ENCODE measurements around the gene SCYL3.

Gene SCYL3

DNA sequence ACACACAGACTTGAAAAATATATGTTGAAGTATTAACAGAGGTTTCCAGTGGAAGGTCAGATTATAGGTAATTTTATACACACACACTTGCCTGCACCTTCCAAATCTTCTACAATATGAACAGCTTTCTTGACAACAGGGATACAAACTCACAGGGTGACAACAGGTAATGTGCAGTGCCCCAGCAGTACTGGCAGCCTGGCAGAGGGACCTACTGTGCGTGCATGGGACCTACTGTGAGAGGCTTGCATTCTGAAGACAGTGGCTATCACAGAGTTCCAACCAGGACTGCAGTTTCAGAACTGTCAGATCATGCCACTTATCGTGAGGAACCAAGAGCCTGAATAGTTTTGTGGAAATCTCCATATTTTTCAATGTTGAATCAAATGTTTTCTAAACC lies 3.8 kb downstream of the SCYL3 start:
- no peak overlapping the region for H3K27ac ChIP-seq (ENCODE audit: low read depth, low read length)
- no peak overlapping the region for H3K9ac ChIP-seq (ENCODE audit: low read length)
- H3F3A ChIP-seq (ENCODE audit: insufficient read depth), result no peaks in the 10 kb centered on the region
- no peak overlapping the region for H3K4me3 ChIP-seq (ENCODE audit: insufficient read depth, low read length, poor library complexity, severe bottlenecking)
- H2AFZ ChIP-seq (ENCODE audit: low read depth, low read length, severe bottlenecking), result no peak overlapping the region
- no peak overlapping the region for H3K4me2 ChIP-seq (ENCODE audit: low read depth, low read length, poor library complexity, severe bottlenecking)
- no peak for TF ChIP-seq EZH2phosphoT487 (conservative IDR thresholded peaks at IDR 0.05; ENCODE audit: low read length)
- TF ChIP-seq, protein P1, sequence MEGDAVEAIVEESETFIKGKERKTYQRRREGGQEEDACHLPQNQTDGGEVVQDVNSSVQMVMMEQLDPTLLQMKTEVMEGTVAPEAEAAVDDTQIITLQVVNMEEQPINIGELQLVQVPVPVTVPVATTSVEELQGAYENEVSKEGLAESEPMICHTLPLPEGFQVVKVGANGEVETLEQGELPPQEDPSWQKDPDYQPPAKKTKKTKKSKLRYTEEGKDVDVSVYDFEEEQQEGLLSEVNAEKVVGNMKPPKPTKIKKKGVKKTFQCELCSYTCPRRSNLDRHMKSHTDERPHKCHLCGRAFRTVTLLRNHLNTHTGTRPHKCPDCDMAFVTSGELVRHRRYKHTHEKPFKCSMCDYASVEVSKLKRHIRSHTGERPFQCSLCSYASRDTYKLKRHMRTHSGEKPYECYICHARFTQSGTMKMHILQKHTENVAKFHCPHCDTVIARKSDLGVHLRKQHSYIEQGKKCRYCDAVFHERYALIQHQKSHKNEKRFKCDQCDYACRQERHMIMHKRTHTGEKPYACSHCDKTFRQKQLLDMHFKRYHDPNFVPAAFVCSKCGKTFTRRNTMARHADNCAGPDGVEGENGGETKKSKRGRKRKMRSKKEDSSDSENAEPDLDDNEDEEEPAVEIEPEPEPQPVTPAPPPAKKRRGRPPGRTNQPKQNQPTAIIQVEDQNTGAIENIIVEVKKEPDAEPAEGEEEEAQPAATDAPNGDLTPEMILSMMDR (IDR thresholded peaks at IDR 0.05; ENCODE audit: insufficient read depth, low read length, poor library complexity, severe bottlenecking), result no peak
- H3K36me3 ChIP-seq (ENCODE audit: low read length), result peaks cover 19% of the 10 kb centered on the region; the same call in 1 of the 2 replicates
- no peaks in the 10 kb centered on the region for H3K27me3 ChIP-seq (ENCODE audit: low read length)
- no peaks in the 10 kb centered on the region for H3K9me2 ChIP-seq (replicated peaks; ENCODE audit: insufficient read depth, low read length)
- peaks cover 41% of the 10 kb centered on the region for H3K79me2 ChIP-seq (ENCODE audit: insufficient read depth, low read length)
- no peaks in the 10 kb centered on the region for H3K9me3 ChIP-seq (ENCODE audit: insufficient read depth, low read length)
- H4K20me1 ChIP-seq (ENCODE audit: low read depth, low read length), result peaks cover 8% of the 10 kb centered on the region; the same call in 1 of the 2 replicates

DNA sequence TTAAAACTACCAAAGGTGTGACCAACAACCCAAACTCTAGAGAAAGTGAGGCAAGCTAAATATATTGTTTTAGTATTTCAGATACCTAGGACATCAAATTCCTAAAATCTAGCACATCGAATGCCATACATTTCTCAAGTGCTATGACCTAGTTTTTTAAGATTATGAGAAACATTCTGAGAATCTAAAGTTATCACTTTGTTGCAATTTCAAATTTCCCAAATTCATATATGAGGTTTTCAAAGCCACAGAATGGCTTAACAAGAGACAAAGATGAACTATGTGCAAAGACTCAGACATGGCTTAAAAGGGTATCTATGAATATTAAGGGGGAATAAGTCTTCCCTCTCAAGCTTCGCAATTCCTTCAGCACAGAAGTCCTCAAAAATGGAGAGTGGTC lies 6.8 kb downstream of the SCYL3 start:
- Histone ChIP-seq H3F3A (ENCODE audit: insufficient read depth) (no peaks in the 10 kb centered on the region), H3K4me3 (ENCODE audit: insufficient read depth, low read length, poor library complexity, severe bottlenecking) (no peak overlapping the region), H3K9me2 (replicated peaks; ENCODE audit: insufficient read depth, low read length) (no peaks in the 10 kb centered on the region), H3K9ac (ENCODE audit: low read length) (no peak overlapping the region), H3K9me3 (ENCODE audit: insufficient read depth, low read length) (no peaks in the 10 kb centered on the region), H3K27me3 (ENCODE audit: low read length) (no peaks in the 10 kb centered on the region), H3K27ac (ENCODE audit: low read depth, low read length) (no peak overlapping the region), H3K4me2 (ENCODE audit: low read depth, low read length, poor library complexity, severe bottlenecking) (no peak overlapping the region), H4K20me1 (ENCODE audit: low read depth, low read length) (peaks cover under 1% of the 10 kb centered on the region; the same call in 1 of the 2 replicates), H3K36me3 (ENCODE audit: low read length) (peaks cover 19% of the 10 kb centered on the region; the same call in 1 of the 2 replicates), H3K79me2 (ENCODE audit: insufficient read depth, low read length) (peaks cover 28% of the 10 kb centered on the region), H2AFZ (ENCODE audit: low read depth, low read length, severe bottlenecking) (no peak overlapping the region)
- TF ChIP-seq EZH2phosphoT487 (conservative IDR thresholded peaks at IDR 0.05; ENCODE audit: low read length), result no peak

DNA sequence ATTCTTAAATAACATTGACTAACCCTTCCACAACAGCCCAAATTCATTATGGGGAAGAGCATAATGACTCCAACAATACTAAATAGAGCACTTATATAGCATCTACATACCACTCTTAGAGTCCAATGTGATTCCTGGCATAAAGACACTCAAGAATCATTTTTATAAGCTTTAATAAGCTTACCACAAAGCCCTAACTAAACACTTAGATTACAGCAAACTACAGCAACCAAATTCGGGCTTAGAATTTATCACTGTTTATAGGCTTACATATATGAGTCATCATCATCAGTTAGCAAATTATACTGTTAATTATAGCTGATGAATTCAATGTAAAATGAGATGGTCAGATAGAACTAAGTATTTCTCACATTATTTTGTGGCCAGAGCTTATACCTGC lies 7.3 kb downstream of the SCYL3 start:
- peaks cover 19% of the 10 kb centered on the region; the same call in 1 of the 2 replicates for H3K36me3 ChIP-seq (ENCODE audit: low read length)
- no peaks in the 10 kb centered on the region for H3K9me2 ChIP-seq (replicated peaks; ENCODE audit: insufficient read depth, low read length)
- H3K27me3 ChIP-seq (ENCODE audit: low read length), result no peaks in the 10 kb centered on the region
- no peak overlapping the region for H3K9ac ChIP-seq (ENCODE audit: low read length)
- peaks cover 23% of the 10 kb centered on the region for H3K79me2 ChIP-seq (ENCODE audit: insufficient read depth, low read length)
- no peak overlapping the region for H2AFZ ChIP-seq (ENCODE audit: low read depth, low read length, severe bottlenecking)
- no peaks in the 10 kb centered on the region for H3F3A ChIP-seq (ENCODE audit: insufficient read depth)
- H4K20me1 ChIP-seq (ENCODE audit: low read depth, low read length), result no peaks in the 10 kb centered on the region
- no peak overlapping the region for H3K4me3 ChIP-seq (ENCODE audit: insufficient read depth, low read length, poor library complexity, severe bottlenecking)
- TF ChIP-seq EZH2phosphoT487 (conservative IDR thresholded peaks at IDR 0.05; ENCODE audit: low read length), result no peak
- TF ChIP-seq, protein P1 (IDR thresholded peaks at IDR 0.05; ENCODE audit: insufficient read depth, low read length, poor library complexity, severe bottlenecking), result no peak
- no peak overlapping the region for H3K4me2 ChIP-seq (ENCODE audit: low read depth, low read length, poor library complexity, severe bottlenecking)
- no peaks in the 10 kb centered on the region for H3K9me3 ChIP-seq (ENCODE audit: insufficient read depth, low read length)
- H3K27ac ChIP-seq (ENCODE audit: low read depth, low read length), result no peak overlapping the region

DNA sequence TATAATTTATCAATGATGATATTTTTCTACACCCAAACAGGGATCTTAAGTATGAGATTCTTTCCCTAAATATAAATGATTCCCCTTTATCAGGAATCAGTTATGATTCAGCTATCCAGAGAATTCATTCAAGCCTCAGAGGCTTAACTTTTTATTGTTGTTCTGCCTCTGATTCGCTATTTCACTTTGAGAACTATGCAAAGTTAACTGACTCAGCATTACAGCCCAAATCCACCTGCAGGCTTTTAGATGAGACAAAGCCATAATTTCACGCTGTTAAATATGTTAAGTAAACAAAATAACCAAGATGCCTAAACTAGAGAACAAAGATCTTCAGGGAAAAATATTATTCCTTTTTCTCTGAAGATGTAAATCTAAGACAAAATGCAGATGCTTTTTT lies 8.5 kb downstream of the SCYL3 start:
- no peak overlapping the region for H3K4me2 ChIP-seq (ENCODE audit: low read depth, low read length, poor library complexity, severe bottlenecking)
- peaks cover 19% of the 10 kb centered on the region; the same call in 1 of the 2 replicates for H3K36me3 ChIP-seq (ENCODE audit: low read length)
- H3K9me2 ChIP-seq (replicated peaks; ENCODE audit: insufficient read depth, low read length), result no peaks in the 10 kb centered on the region
- H3K79me2 ChIP-seq (ENCODE audit: insufficient read depth, low read length), result peaks cover 13% of the 10 kb centered on the region; the same call in 1 of the 2 replicates
- no peaks in the 10 kb centered on the region for H3F3A ChIP-seq (ENCODE audit: insufficient read depth)
- no peak overlapping the region for H3K9ac ChIP-seq (ENCODE audit: low read length)
- H3K27ac ChIP-seq (ENCODE audit: low read depth, low read length), result no peak overlapping the region
- H3K27me3 ChIP-seq (ENCODE audit: low read length), result no peaks in the 10 kb centered on the region
- H4K20me1 ChIP-seq (ENCODE audit: low read depth, low read length), result no peaks in the 10 kb centered on the region
- H3K9me3 ChIP-seq (ENCODE audit: insufficient read depth, low read length), result no peaks in the 10 kb centered on the region
- TF ChIP-seq EZH2phosphoT487 (conservative IDR thresholded peaks at IDR 0.05; ENCODE audit: low read length), result no peak
- TF ChIP-seq, protein P1 (IDR thresholded peaks at IDR 0.05; ENCODE audit: insufficient read depth, low read length, poor library complexity, severe bottlenecking), result no peak
- no peak overlapping the region for H2AFZ ChIP-seq (ENCODE audit: low read depth, low read length, severe bottlenecking)
- H3K4me3 ChIP-seq (ENCODE audit: insufficient read depth, low read length, poor library complexity, severe bottlenecking), result no peak overlapping the region
